DMS 273 treated with DMSO at 0.1 percent for 48 hours (cell line): ENCODE results near the gene NUDT10.
"Not testable (repeated sequence)": the region's sequence is repeated elsewhere in the genome, so short reads cannot be mapped to it uniquely, and the experiment has no call there.

Source experiments
- DNase-seq: peaks from one replicate; lab custom pipeline; 2025; lab: John Stamatoyannopoulos, UW

Gene NUDT10

GRCh38 chrX:51332188-51332942, at the start of gene NUDT10:
Gene NUDT10, plus strand, starts transcription at chrX:51332822. Its CDS starts 144 bp downstream, at chrX:51332966.
- no peak for DNase-seq

- DNase-seq, result no peak
These were observed 40.2 kb upstream of the NUDT10 start for GRCh38 chrX:51292421-51292820.

GRCh38 chrX:51296138-51296537, 36.5 kb upstream of the NUDT10 start:
- no peak for DNase-seq

GRCh38 chrX:51316271-51316670, 16.4 kb upstream of the NUDT10 start:
- no peak for DNase-seq

GRCh38 chrX:51332943-51333785, 542 bp downstream of the NUDT10 start:
- DNase-seq, result not testable (repeated sequence)

GRCh38 chrX:51334276-51334675, 1.7 kb downstream of the NUDT10 start:
- no peak for DNase-seq

- DNase-seq, result no peak
These were observed 4.0 kb downstream of the NUDT10 start for GRCh38 chrX:51336584-51336983.

- no peak for DNase-seq
These were observed 28.6 kb downstream of the NUDT10 start for GRCh38 chrX:51361251-51361650.

- DNase-seq, result no peak
These were observed 44.0 kb downstream of the NUDT10 start for GRCh38 chrX:51376672-51377071.
